ENCODE measurements around the gene ST7.

Gene ST7

GRCh38 chr7:117145333-117145732, 192.0 kb downstream of the ST7 start:
- no peak for TF ChIP-seq CTCF (IDR thresholded peaks at IDR 0.05; ENCODE audit: insufficient read depth, low read depth, low read length, missing control alignments)
- no peak overlapping the region for H3K4me3 ChIP-seq (ENCODE audit: low read length)
- no peak for DNase-seq (ENCODE audit: low read depth)

GRCh38 chr7:117146059-117146458, 192.8 kb downstream of the ST7 start:
- no peak for TF ChIP-seq CTCF (IDR thresholded peaks at IDR 0.05; ENCODE audit: insufficient read depth, low read depth, low read length, missing control alignments)

GRCh38 chr7:117146511-117146910, 193.2 kb downstream of the ST7 start:
- TF ChIP-seq CTCF (IDR thresholded peaks at IDR 0.05; ENCODE audit: insufficient read depth, low read depth, low read length, missing control alignments): no peak
- no peak overlapping the region for H3K4me3 ChIP-seq (ENCODE audit: low read length)
- no peak for DNase-seq (ENCODE audit: low read depth)

More at GRCh38 chr7:117146059-117146458, 192.8 kb downstream of the ST7 start:
- no peak for DNase-seq (ENCODE audit: low read depth)
- no peak overlapping the region for H3K4me3 ChIP-seq (ENCODE audit: low read length)

GRCh38 chr7:117148971-117149370, 195.7 kb downstream of the ST7 start:
- TF ChIP-seq CTCF (IDR thresholded peaks at IDR 0.05; ENCODE audit: insufficient read depth, low read depth, low read length, missing control alignments): no peak
- no peak overlapping the region for H3K4me3 ChIP-seq (ENCODE audit: low read length)

GRCh38 chr7:117149692-117150091, 196.4 kb downstream of the ST7 start:
- no peak overlapping the region for H3K4me3 ChIP-seq (ENCODE audit: low read length)
- DNase-seq (ENCODE audit: low read depth): no peak
- no peak for TF ChIP-seq CTCF (IDR thresholded peaks at IDR 0.05; ENCODE audit: insufficient read depth, low read depth, low read length, missing control alignments)

More at GRCh38 chr7:117148971-117149370, 195.7 kb downstream of the ST7 start:
- no peak for DNase-seq (ENCODE audit: low read depth)

- no peak for DNase-seq (ENCODE audit: low read depth)
- H3K4me3 ChIP-seq (ENCODE audit: low read length): no peak overlapping the region
- TF ChIP-seq CTCF (IDR thresholded peaks at IDR 0.05; ENCODE audit: insufficient read depth, low read depth, low read length, missing control alignments): no peak
These were observed 199.1 kb downstream of the ST7 start for GRCh38 chr7:117152213-117153007.

All from epithelial cell of esophagus (primary cell).